Measurements from ENCODE around the gene GLIS2. TPM values are rescaled to one million over a fixed set of nuclear protein-coding genes. Genes with fewer than 3 reads are reported as not detected.

The GLIS2 gene
- total and polyA plus RNA-seq, 2 of the 4 experiments (the other 2 are of a cell fraction): 0.36 to 8.4 TPM

DNA sequence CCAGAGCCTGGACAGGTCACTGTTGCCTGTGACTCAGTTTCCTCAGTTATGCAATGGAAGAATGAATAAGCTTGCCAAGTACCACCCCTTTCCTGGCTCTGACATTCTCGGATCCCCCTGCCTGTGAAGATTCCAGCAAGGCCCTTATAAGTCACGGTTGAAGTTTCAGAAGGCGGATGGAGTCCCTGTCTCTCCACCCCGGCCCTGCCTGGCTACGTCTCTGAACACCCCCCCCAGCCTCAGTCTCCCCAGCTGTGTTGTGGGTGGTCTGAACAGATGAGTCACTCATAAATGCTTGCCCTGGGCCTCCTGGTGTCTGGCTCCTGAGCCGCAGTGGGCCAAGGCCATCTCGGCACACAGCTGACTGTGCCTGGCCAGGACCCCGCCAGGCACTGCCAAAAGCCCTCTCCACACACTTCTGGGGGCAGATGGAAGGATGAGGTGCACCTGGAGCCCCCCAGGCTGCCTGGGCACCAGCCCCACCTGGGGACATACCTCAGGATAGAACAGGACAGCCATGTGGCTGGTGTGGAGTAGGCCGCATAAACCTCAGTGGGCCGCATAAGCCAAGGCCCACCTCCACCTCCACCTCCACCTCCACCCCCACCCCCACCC is 71.2 kb downstream of the GLIS2 start:
- peak overlapping the region; percentile 52 for H4K91ac ChIP-seq (ENCODE audit: insufficient read depth, low read depth, low read length)
- intact Hi-C loops (cut with micrococcal nuclease): no loop called here
- H2BK15ac ChIP-seq (ENCODE audit: low read depth, low read length): 0 out of 3 replicates have a peak overlapping the region, but pooled peaks have one; percentile 14
- no peaks in the 10 kb centered on the region for H3K9me3 ChIP-seq (ENCODE audit: control insufficient read depth, insufficient read depth, low read length)
- peaks cover 23% of the 10 kb centered on the region for H3K36me3 ChIP-seq (ENCODE audit: control insufficient read depth, insufficient read depth, low read length)
- WGBS, 2 experiments (ENCODE audit: extremely low coverage in 2 of 2, insufficient read length in 1 of 2): no CpG with 5 or more reads among the region's 10 CpGs
- CTCF ChIA-PET: interaction anchor here (2.4 kb wide), 1 partner anchor 15 kb away, joined by 7 read pairs; no protein-coding TSS in a partner anchor
- peak overlapping the region; percentile 59 for H3K4ac ChIP-seq (ENCODE audit: low read depth, low read length)
- H2AFZ ChIP-seq (replicated peaks; ENCODE audit: low read length, poor library complexity): peak overlapping the region; percentile 48
- no peak overlapping the region for H3K9ac ChIP-seq (ENCODE audit: low read depth, low read length)
- 0 out of 2 replicates have a peak overlapping the region, but pooled peaks have one; percentile 53 for H2BK20ac ChIP-seq (ENCODE audit: low read depth, low read length)
- POLR2A ChIA-PET (ENCODE audit: unreplicated experiment): interaction anchor here (1.4 kb wide), 1 partner anchor 9 kb away, joined by 4 read pairs; no protein-coding TSS in a partner anchor
- ATAC-seq (ENCODE audit: low read depth) (peak; percentile 2; the same call in 1 of the 2 replicates), DNase-seq (no peak)
- peak overlapping the region; percentile 15; the same call in 1 of the 2 replicates for H3K23ac ChIP-seq (ENCODE audit: low read depth, low read length)
- peak overlapping the region; percentile 34 for H2BK120ac ChIP-seq (ENCODE audit: low read depth, low read length)
- peaks cover 51% of the 10 kb centered on the region for H4K20me1 ChIP-seq (ENCODE audit: insufficient read depth, low read length)
- H3K18ac ChIP-seq (ENCODE audit: low read depth, low read length): no peak overlapping the region
- BruUV-seq (replicated peaks): no TSS peak
- no peak overlapping the region for H4K5ac ChIP-seq (ENCODE audit: low read depth, low read length)
- peak overlapping the region; percentile 15 to 24; a peak in 1 of 4 replicates for H4K8ac ChIP-seq (ENCODE audit: low read depth in 2 of 2, low read length in 2 of 2)
- H3K14ac ChIP-seq (replicated peaks; ENCODE audit: low read depth, low read length): peak overlapping the region; percentile 58
- peak overlapping the region; percentile 34; the same call in 1 of the 2 replicates for H3K27ac ChIP-seq (ENCODE audit: insufficient read depth, low read length)
- in situ Hi-C loops (cut with MboI; ENCODE audit: low sequenced_read_pairs): no loop called here
- H3K9me1 ChIP-seq (ENCODE audit: insufficient read depth, low read length): peaks cover 21% of the 10 kb centered on the region
- no peak overlapping the region for H3K56ac ChIP-seq (ENCODE audit: extremely low read depth, insufficient read depth, low read length)
- no peak overlapping the region for H3K4me2 ChIP-seq (ENCODE audit: low read depth, low read length)
- no peak for TF ChIP-seq RFX5 (IDR thresholded peaks at IDR 0.05; ENCODE audit: low read depth, low read length)
- peak; percentile 24; the same call in 1 of the 2 replicates for TF ChIP-seq POLR2A (IDR thresholded peaks at IDR 0.05; ENCODE audit: low read depth, low read length)
- TF ChIP-seq, protein P1, sequence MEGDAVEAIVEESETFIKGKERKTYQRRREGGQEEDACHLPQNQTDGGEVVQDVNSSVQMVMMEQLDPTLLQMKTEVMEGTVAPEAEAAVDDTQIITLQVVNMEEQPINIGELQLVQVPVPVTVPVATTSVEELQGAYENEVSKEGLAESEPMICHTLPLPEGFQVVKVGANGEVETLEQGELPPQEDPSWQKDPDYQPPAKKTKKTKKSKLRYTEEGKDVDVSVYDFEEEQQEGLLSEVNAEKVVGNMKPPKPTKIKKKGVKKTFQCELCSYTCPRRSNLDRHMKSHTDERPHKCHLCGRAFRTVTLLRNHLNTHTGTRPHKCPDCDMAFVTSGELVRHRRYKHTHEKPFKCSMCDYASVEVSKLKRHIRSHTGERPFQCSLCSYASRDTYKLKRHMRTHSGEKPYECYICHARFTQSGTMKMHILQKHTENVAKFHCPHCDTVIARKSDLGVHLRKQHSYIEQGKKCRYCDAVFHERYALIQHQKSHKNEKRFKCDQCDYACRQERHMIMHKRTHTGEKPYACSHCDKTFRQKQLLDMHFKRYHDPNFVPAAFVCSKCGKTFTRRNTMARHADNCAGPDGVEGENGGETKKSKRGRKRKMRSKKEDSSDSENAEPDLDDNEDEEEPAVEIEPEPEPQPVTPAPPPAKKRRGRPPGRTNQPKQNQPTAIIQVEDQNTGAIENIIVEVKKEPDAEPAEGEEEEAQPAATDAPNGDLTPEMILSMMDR (conservative IDR thresholded peaks at IDR 0.05; ENCODE audit: low read depth, low read length): no peak
- peak; percentile 13; the same call in 1 of the 2 replicates for TF ChIP-seq CEBPB (IDR thresholded peaks at IDR 0.05; ENCODE audit: low read depth, low read length)
- peak; percentile 47; the same call in 1 of the 2 replicates for TF ChIP-seq FOS (IDR thresholded peaks at IDR 0.05; ENCODE audit: low read depth, low read length)
- H3K4me1 ChIP-seq (ENCODE audit: control insufficient read depth, insufficient read depth, low read length): peaks cover 39% of the 10 kb centered on the region
- H2AK9ac ChIP-seq (replicated peaks; ENCODE audit: low read depth, low read length, poor library complexity): peak overlapping the region; percentile 65
- peak overlapping the region; percentile 48 for H2BK5ac ChIP-seq (ENCODE audit: low read depth, low read length, poor library complexity, severe bottlenecking)
- dilution Hi-C loops (cut with HindIII; ENCODE audit: low sequenced_read_pairs, unreplicated experiment): no loop called here
- H3K79me1 ChIP-seq (ENCODE audit: low read depth in 1 of 2, low read length in 2 of 2): peaks cover 0 to 79% of the 10 kb centered on the region in 2 experiments; a peak in 2 of 4 replicates
- H3K4me3 ChIP-seq (ENCODE audit: insufficient read depth, low read depth, low read length): no peak overlapping the region
- no peaks in the 10 kb centered on the region for H3K27me3 ChIP-seq (ENCODE audit: control insufficient read depth, insufficient read depth, low read length)
- peak overlapping the region; percentile 69 for H2AK5ac ChIP-seq (ENCODE audit: low read depth, low read length)

Measured in IMR-90 (cell line).